Gastrocnemius medialis (tissue), 4 donors: Measurements from ENCODE around the gene SERPINA1. TPM values are rescaled to one million over a fixed set of nuclear protein-coding genes. Genes with fewer than 3 reads are reported as not detected.

ENCODE experiments used
- ATAC-seq, 2 donors: fragments of 150-250 bp; one replicate each; pipeline ENCODE4 v1.9.1; 2016
- DNase-seq, 2 donors: peaks; one replicate each; pipeline ENCODE4 v3.0.0-alpha.2; 2019
- H3K27ac ChIP-seq, 4 donors: fragments of 200-600 bp; sonication (generic); 1 replicate in 1 of 4; 2 replicates in 3 of 4; pipeline ENCODE4 v1.5.1; 2016 to 2018; ENCODE audit warnings: mild to moderate bottlenecking in 2 of 4, moderate library complexity in 1 of 4
- H3K27me3 ChIP-seq, 3 donors: fragments of 200-600 bp; sonication (generic) in 2 of 3; 1 replicate in 1 of 3; 2 replicates in 2 of 3; pipeline versions ENCODE4 v1.5.1 to v1.6.0; 2016 to 2019; ENCODE audit warnings: mild to moderate bottlenecking in 1 of 3, moderate library complexity in 1 of 3
- H3K36me3 ChIP-seq, 2 donors: fragments of 200-600 bp; sonication (generic) in 1 of 2; one replicate each; pipeline ENCODE4 v1.5.1; 2017 to 2018
- H3K4me1 ChIP-seq, 2 donors: fragments of 200-600 bp; sonication (generic) in 1 of 2; one replicate each; pipeline ENCODE4 v1.5.1; 2016 to 2017; ENCODE audit warnings: mild to moderate bottlenecking in 2 of 2
- H3K4me3 ChIP-seq, 4 donors: fragments of 200-600 bp; sonication (generic) in 3 of 4; 1 replicate in 1 of 4; 2 replicates in 3 of 4; pipeline ENCODE4 v1.5.1; 2016 to 2019; ENCODE audit warnings: mild to moderate bottlenecking in 2 of 4
- H3K9me3 ChIP-seq, 3 donors: fragments of 200-600 bp; sonication (generic) in 2 of 3; 1 replicate in 1 of 3; 2 replicates in 2 of 3; pipeline ENCODE4 v1.5.1; 2016 to 2019
- CTCF ChIP-seq, 5 experiments: fragments of 450-650 bp in 3 of 5; fragments of 200-600 bp in 2 of 5; sonication (generic) in 2 of 5; IDR thresholded peaks in 4 of 5; conservative IDR thresholded peaks in 1 of 5; 1 replicate in 4 of 5; 2 replicates in 1 of 5; pipeline ENCODE4 v1.5.1; 2016 to 2019; ENCODE audit warnings: antibody characterized with exemption in 5 of 5, mild to moderate bottlenecking in 3 of 5, moderate library complexity in 3 of 5
- POLR2A ChIP-seq, 2 donors: fragments of 450-650 bp; IDR thresholded peaks; one replicate each; pipeline ENCODE4 v1.6.1; 2017; ENCODE audit warnings: antibody characterized with exemption in 2 of 2, mild to moderate bottlenecking in 2 of 2, moderate library complexity in 2 of 2
- in situ Hi-C, 4 donors: fragments of 200-750 bp; cut with MboI; loops; one replicate each; pipeline versions ENCODE4 v1.15.0 to v1.8.0; 2017; ENCODE audit warnings: low sequenced_read_pairs in 4 of 4
- intact Hi-C: fragments of 100-400 bp; cut with DNase I; formaldehyde crosslinking; loops from one replicate; pipeline ENCODE4 v1.15.1; 2023; ENCODE audit warnings: low total_unique reads
- total RNA-seq, 4 donors: library from RNA; depleted of rRNA; stranded (reverse); fragments of >200 nt; gene quantifications; one replicate each; pipeline versions ENCODE4 v1.1.0 to v1.2.3, GENCODE V29; 2016

The SERPINA1 gene
- total RNA-seq, 4 donors from 2014 or later, result 0.56 to 135 (median 29.2) TPM

GRCh38 chr14:94332063-94332583 lies 56.3 kb downstream of the SERPINA1 start:
- ATAC-seq (no peak), DNase-seq (no peak)
- no peak overlapping the region for H3K4me3 ChIP-seq
- no peaks in the 10 kb centered on the region for H3K9me3 ChIP-seq
- intact Hi-C loops (no loop called here), in situ Hi-C loops (no loop called here)
- H3K27ac ChIP-seq, result no peak overlapping the region
- TF ChIP-seq POLR2A (IDR thresholded peaks at IDR 0.05) (no peak), CTCF (IDR thresholded peaks at IDR 0.05 in 4 of 5, conservative IDR thresholded peaks at IDR 0.05 in 1 of 5) (no peak)
- H3K36me3 ChIP-seq, result no peaks in the 10 kb centered on the region
- H3K4me1 ChIP-seq, result no peaks in the 10 kb centered on the region
- H3K27me3 ChIP-seq, result no peaks in the 10 kb centered on the region

GRCh38 chr14:94331462-94331861 lies 56.9 kb downstream of the SERPINA1 start:
- H3K4me3 ChIP-seq, result no peak overlapping the region
- in situ Hi-C loops (no loop called here), intact Hi-C loops (no loop called here)
- H3K27me3 ChIP-seq, result no peaks in the 10 kb centered on the region
- DNase-seq (no peak), ATAC-seq (no peak)
- no peaks in the 10 kb centered on the region for H3K4me1 ChIP-seq
- H3K36me3 ChIP-seq, result no peaks in the 10 kb centered on the region
- no peak overlapping the region for H3K27ac ChIP-seq
- no peak for TF ChIP-seq CTCF (IDR thresholded peaks at IDR 0.05 in 4 of 5, conservative IDR thresholded peaks at IDR 0.05 in 1 of 5)
- no peak for TF ChIP-seq POLR2A (IDR thresholded peaks at IDR 0.05)
- no peaks in the 10 kb centered on the region for H3K9me3 ChIP-seq

GRCh38 chr14:94330857-94331256 lies 57.5 kb downstream of the SERPINA1 start:
- in situ Hi-C loops, result no loop called here
- intact Hi-C loops, result no loop called here
- Histone ChIP-seq H3K27me3 (no peaks in the 10 kb centered on the region), H3K9me3 (no peaks in the 10 kb centered on the region), H3K4me3 (no peak overlapping the region), H3K36me3 (no peaks in the 10 kb centered on the region), H3K4me1 (no peaks in the 10 kb centered on the region), H3K27ac (no peak overlapping the region)
- TF ChIP-seq CTCF (IDR thresholded peaks at IDR 0.05 in 4 of 5, conservative IDR thresholded peaks at IDR 0.05 in 1 of 5) (no peak), POLR2A (IDR thresholded peaks at IDR 0.05) (no peak)
- DNase-seq (no peak), ATAC-seq (no peak)

DNA sequence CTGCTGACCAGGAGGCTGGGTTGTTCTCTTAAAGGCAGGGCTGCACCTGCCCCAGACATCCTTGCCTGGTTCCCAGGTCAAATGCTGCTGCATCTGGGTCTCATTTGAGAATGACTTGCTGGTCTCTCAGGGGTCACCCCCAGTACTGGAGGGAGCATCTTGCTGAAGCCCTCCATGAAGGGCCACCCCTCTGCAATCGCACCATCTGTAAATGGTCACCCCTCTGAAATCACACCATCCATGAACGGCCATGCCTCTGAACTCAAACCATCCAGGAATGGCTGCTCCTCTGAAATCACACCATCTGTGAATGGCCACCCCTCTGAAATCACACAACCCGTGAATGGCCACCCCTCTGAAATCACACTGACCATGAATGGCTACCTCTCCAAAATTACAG lies 58.0 kb downstream of the SERPINA1 start:
- intact Hi-C loops (no loop called here), in situ Hi-C loops (no loop called here)
- H3K9me3 ChIP-seq, result no peaks in the 10 kb centered on the region
- no peaks in the 10 kb centered on the region for H3K27me3 ChIP-seq
- DNase-seq (no peak), ATAC-seq (no peak)
- TF ChIP-seq POLR2A (IDR thresholded peaks at IDR 0.05) (no peak), CTCF (IDR thresholded peaks at IDR 0.05 in 4 of 5, conservative IDR thresholded peaks at IDR 0.05 in 1 of 5) (no peak)
- H3K36me3 ChIP-seq, result no peaks in the 10 kb centered on the region
- no peak overlapping the region for H3K27ac ChIP-seq
- H3K4me1 ChIP-seq, result no peaks in the 10 kb centered on the region
- H3K4me3 ChIP-seq, result no peak overlapping the region

GRCh38 chr14:94329857-94330256 lies 58.5 kb downstream of the SERPINA1 start:
- Histone ChIP-seq H3K27me3 (no peaks in the 10 kb centered on the region), H3K4me3 (no peak overlapping the region), H3K27ac (no peak overlapping the region), H3K36me3 (no peaks in the 10 kb centered on the region), H3K4me1 (no peaks in the 10 kb centered on the region), H3K9me3 (no peaks in the 10 kb centered on the region)
- ATAC-seq (no peak), DNase-seq (no peak)
- in situ Hi-C loops (no loop called here), intact Hi-C loops (no loop called here)
- no peak for TF ChIP-seq CTCF (IDR thresholded peaks at IDR 0.05 in 4 of 5, conservative IDR thresholded peaks at IDR 0.05 in 1 of 5)
- TF ChIP-seq POLR2A (IDR thresholded peaks at IDR 0.05), result no peak
